ENCODE measurements around the gene BLOC1S1.

Gene BLOC1S1

GRCh38 chr12:55728186-55728938, 12.5 kb downstream of the BLOC1S1 start:
- DNase-seq = peak; percentile 87
- Histone ChIP-seq H3K36me3 (peaks cover 42% of the 10 kb centered on the region), H3K27me3 (ENCODE audit: insufficient read depth, low read depth, severe bottlenecking) (no peaks in the 10 kb centered on the region), H3K9me3 (ENCODE audit: severe bottlenecking) (no peaks in the 10 kb centered on the region), H3K4me3 (ENCODE audit: low read depth, low read length) (peak overlapping the region; percentile 97), H3K27ac (peak overlapping the region; percentile 94)
- no peak for TF ChIP-seq CTCF (IDR thresholded peaks at IDR 0.05; ENCODE audit: low read depth, low read length)

GRCh38 chr12:55728939-55729818, 13.3 kb downstream of the BLOC1S1 start, which contains the start of gene CD63:
CD63 (minus strand) TSS chr12:55729009; CDS start chr12:55728341, 668 bp downstream.
- Histone ChIP-seq H3K27me3 (ENCODE audit: insufficient read depth, low read depth, severe bottlenecking) (no peaks in the 10 kb centered on the region), H3K36me3 (peaks cover 34% of the 10 kb centered on the region), H3K27ac (peak within 1 kb of the TSS; percentile 94), H3K4me3 (ENCODE audit: low read depth, low read length) (peak within 1 kb of the TSS; percentile 97), H3K9me3 (ENCODE audit: severe bottlenecking) (no peaks in the 10 kb centered on the region)
- DNase-seq = peak; percentile 94
- TF ChIP-seq CTCF (IDR thresholded peaks at IDR 0.05; ENCODE audit: low read depth, low read length) = no peak

GRCh38 chr12:55729819-55730818, 14.3 kb downstream of the BLOC1S1 start:
- peak; percentile 59 for DNase-seq
- TF ChIP-seq CTCF (IDR thresholded peaks at IDR 0.05; ENCODE audit: low read depth, low read length) = peak; percentile 18; the same call in 1 of the 2 replicates

GRCh38 chr12:55732288-55732687, 16.4 kb downstream of the BLOC1S1 start:
- TF ChIP-seq CTCF (IDR thresholded peaks at IDR 0.05; ENCODE audit: low read depth, low read length) = no peak
- no peak overlapping the region for H3K27ac ChIP-seq
- no peaks in the 10 kb centered on the region for H3K9me3 ChIP-seq (ENCODE audit: severe bottlenecking)
- no peaks in the 10 kb centered on the region for H3K27me3 ChIP-seq (ENCODE audit: insufficient read depth, low read depth, severe bottlenecking)
- H3K4me3 ChIP-seq (ENCODE audit: low read depth, low read length) = no peak overlapping the region
- DNase-seq = no peak
- peaks cover 4% of the 10 kb centered on the region for H3K36me3 ChIP-seq

More at GRCh38 chr12:55729819-55730818, 14.3 kb downstream of the BLOC1S1 start:
- Histone ChIP-seq H3K27me3 (ENCODE audit: insufficient read depth, low read depth, severe bottlenecking) (no peaks in the 10 kb centered on the region), H3K27ac (peak overlapping the region; percentile 94), H3K36me3 (peaks cover 24% of the 10 kb centered on the region), H3K4me3 (ENCODE audit: low read depth, low read length) (peak overlapping the region; percentile 97), H3K9me3 (ENCODE audit: severe bottlenecking) (no peaks in the 10 kb centered on the region)

- no peak overlapping the region for H3K27ac ChIP-seq
- H3K9me3 ChIP-seq (ENCODE audit: severe bottlenecking) = no peaks in the 10 kb centered on the region
- H3K4me3 ChIP-seq (ENCODE audit: low read depth, low read length) = no peak overlapping the region
- TF ChIP-seq CTCF (IDR thresholded peaks at IDR 0.05; ENCODE audit: low read depth, low read length) = no peak
- DNase-seq = no peak
- H3K27me3 ChIP-seq (ENCODE audit: insufficient read depth, low read depth, severe bottlenecking) = no peaks in the 10 kb centered on the region
- peaks cover 2% of the 10 kb centered on the region; the same call in 1 of the 2 replicates for H3K36me3 ChIP-seq
These were observed 17.2 kb downstream of the BLOC1S1 start for GRCh38 chr12:55733021-55733555.

All from WERI-Rb-1 (cell line).